GM12875 (cell line): ENCODE results near the gene ALG3.
A peak's percentile ranks its signal among the peaks of the same experiment; 100 is the strongest.

Experiments used
- H3K4me3 ChIP-seq: one replicate; pipeline ENCODE4 v1.5.1; 2011; ENCODE audit warnings: low read depth, low read length, control low read depth
- CTCF ChIP-seq: IDR thresholded peaks from 2 replicates; pipeline ENCODE4 v1.5.1; 2011; ENCODE audit warnings: low read depth, mild to moderate bottlenecking, control low read depth, inconsistent platforms, low read length, moderate library complexity, borderline replicate concordance; ENCODE audit not compliant: insufficient read depth

The ALG3 gene

GRCh38 chr3:184234224-184234623 lies 14.5 kb downstream of the ALG3 start:
- H3K4me3 ChIP-seq = no peak overlapping the region
- TF ChIP-seq CTCF = no peak

- H3K4me3 ChIP-seq = no peak overlapping the region
- TF ChIP-seq CTCF = no peak
Measured at GRCh38 chr3:184233127-184233843, 15.5 kb downstream of the ALG3 start.

GRCh38 chr3:184231671-184232070 lies 17.1 kb downstream of the ALG3 start:
- TF ChIP-seq CTCF = no peak
- no peak overlapping the region for H3K4me3 ChIP-seq

- no peak overlapping the region for H3K4me3 ChIP-seq
- no peak for TF ChIP-seq CTCF
Measured at GRCh38 chr3:184230603-184231528, 17.9 kb downstream of the ALG3 start.

- H3K4me3 ChIP-seq = no peak overlapping the region
Measured at GRCh38 chr3:184230081-184230602, 18.6 kb downstream of the ALG3 start.

GRCh38 chr3:184229394-184230080 lies 19.2 kb downstream of the ALG3 start, which contains the start of gene VWA5B2:
TSS of gene VWA5B2 (plus strand) at chr3:184229585. CDS start at chr3:184230529, 944 bp downstream.
- no peak within 1 kb of the TSS for H3K4me3 ChIP-seq
- TF ChIP-seq CTCF = peak; percentile 38

More at GRCh38 chr3:184230081-184230602, 18.6 kb downstream of the ALG3 start:
- no peak for TF ChIP-seq CTCF
